GM18951 (cell line): Measurements from ENCODE around the gene ADSL.

Experiments used
- POLR2A ChIP-seq: IDR thresholded peaks from 4 replicates; pipeline ENCODE4 v1.6.1; 2011; ENCODE audit warnings: mild to moderate bottlenecking; ENCODE audit not compliant: insufficient read length, insufficient read depth; ENCODE audit errors: extremely low read depth
- in situ Hi-C: fragments of 300-500 bp; cut with MboI; formaldehyde crosslinking; loops from one replicate; pipeline ENCODE4 v1.12.0; 2022; ENCODE audit warnings: low sequenced_read_pairs, mixed read lengths, inconsistent platforms; ENCODE audit not compliant: unreplicated experiment

ADSL gene

DNA sequence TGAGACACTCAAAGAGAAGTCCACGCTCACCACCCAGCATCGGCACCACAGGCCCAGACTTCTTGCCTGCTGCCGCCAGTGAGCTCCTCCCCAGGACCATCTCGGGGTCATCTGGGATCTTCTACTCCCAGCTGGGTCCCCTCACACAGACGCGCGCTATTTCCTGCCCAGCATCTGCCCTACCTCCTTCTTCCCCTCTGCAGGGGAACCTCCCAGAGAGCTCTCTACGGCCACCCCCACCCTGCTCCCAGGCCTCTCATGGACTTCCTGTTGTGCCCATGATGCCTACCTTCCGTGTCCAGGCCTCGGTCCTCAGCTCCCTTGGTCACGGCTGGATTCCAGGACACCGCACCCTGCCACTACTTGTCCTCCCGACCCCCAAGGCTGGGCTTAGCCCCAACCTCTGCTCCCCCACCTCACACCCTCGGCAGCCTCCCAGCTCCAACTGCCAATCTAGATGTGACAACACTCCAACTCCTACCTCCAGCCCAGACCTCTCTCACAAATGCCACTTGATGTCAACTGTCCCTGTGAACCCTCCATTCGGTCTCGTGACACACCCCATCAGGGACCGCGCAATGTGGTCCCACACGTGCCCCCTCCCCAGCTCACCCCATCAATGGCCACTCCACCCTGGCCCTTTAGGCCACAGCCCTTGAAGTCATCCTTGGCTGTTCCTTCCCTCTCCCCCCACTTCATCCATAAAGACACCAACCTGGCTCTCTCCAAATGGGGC lies 69.4 kb downstream of the ADSL start:
- in situ Hi-C loops = no loop called here
- TF ChIP-seq POLR2A = peak; percentile 35

DNA sequence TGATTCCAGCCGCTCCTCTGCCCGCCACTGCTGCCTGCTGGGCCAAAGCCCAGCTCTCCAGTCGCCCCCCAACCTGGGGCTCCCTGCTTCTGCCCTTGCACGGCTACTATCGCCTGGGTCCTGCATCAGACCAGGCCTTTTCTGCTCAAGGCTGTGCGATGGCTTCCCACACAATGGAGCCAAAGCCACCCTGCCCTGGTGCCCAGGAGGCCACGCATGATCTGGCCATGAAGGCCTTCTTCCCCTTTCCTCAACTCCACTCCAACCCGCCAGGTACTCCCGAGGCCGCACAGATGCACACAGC lies 69.9 kb downstream of the ADSL start:
- in situ Hi-C loops = no loop called here

DNA sequence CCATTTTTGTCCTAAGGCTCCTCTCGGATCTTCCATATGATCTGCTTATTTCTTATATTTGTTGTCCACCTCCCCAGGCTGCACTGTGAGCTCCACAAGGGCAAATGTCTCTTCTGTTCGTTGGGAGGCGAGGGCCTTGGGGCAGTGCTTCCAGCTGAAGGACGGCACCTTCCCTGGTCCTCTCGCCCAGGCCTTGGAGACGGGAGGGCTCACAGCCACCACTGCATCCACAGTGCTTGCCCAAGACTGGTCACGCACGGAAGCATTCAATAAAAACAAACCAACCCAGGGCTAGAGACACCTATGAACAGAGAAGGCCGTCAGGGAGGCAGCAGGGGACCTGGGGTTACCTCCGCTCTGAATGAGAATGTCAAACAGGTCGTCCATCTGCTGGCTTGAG lies 70.3 kb downstream of the ADSL start:
- in situ Hi-C loops = no loop called here
- no peak for TF ChIP-seq POLR2A

More for the DNA sequence above, 69.9 kb downstream of the ADSL start:
- no peak for TF ChIP-seq POLR2A

DNA sequence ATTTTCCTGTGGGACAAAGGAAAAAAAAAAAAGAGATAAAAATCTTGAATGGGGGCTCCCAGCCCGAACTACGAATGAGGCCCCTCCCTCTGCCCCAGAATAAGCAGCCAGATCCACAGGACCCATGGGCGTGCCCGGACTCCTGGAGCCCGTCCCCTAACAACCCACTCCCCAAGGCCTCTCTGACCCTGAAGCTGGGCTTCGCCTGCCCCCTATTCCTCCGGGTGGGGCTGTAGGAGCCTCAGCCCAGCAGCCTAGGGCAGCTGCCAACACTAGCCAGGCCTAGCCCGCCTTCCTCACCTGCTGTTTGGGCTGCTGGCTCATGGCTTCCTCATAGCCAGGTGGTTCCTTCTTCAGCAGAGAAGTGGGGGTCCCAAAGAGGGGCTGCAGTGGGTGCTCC lies 70.7 kb downstream of the ADSL start:
- TF ChIP-seq POLR2A = no peak
- in situ Hi-C loops = no loop called here

DNA sequence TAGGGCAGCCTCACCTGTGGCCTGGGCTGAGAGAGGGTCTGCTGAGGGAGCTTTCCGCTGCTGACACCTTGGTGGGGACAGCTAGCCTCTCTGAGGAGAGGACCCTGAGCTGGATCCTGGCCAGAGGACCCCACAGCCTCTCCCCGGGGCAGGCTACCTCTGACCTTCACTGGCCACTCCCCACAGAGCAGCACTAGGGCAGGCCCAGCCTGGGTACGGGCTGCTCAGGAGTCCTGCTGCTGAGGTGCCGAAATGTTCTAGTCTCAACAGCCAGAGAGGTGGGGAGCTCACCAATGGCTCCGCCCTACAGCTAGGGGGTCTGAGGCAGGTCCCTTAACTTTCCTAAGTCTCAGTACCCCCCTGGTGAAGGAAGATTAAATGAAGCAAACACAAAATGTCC lies 71.6 kb downstream of the ADSL start:
- in situ Hi-C loops = no loop called here
- no peak for TF ChIP-seq POLR2A

DNA sequence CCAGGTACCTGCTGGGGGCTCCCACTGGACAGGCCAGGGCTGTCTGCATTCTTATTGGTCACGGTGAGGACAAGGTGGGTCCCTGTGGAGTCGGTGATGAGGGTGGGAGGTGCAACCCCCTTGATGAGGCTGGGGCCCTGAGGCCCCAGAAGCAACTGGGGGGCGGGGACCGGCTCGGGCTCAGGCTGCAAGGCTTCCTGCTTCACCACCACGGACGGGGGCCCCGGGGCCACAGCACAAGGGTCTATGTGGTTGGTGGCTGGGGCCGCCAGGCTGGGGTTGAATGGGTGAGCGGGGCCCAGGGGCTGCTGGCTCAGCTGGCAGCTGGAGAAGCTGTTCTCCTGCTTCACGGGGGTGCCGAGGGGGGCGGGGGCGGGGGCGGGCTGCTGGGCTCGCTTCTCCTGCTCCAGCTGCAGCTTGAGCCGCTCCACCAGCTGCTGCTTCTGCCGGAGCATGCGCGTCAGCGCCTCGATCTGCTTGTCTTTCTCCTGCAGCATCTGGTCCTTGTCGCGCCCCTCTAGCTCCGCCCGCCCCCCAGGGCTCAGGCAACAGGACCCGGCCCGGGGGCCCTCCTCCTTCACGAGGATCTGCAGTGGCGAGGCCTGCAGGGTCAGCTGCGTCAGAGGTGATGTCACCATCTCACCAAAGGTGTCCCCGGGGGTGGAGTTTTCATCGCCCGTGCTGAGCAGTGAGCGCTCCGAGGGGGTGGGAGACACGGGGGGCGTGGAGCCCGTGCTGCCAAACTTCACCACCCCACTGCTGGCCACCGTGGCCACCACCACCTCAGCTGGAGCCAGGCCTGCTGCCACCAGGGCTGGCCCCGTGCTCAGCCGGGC lies 72.3 kb downstream of the ADSL start:
- in situ Hi-C loops = no loop called here

DNA sequence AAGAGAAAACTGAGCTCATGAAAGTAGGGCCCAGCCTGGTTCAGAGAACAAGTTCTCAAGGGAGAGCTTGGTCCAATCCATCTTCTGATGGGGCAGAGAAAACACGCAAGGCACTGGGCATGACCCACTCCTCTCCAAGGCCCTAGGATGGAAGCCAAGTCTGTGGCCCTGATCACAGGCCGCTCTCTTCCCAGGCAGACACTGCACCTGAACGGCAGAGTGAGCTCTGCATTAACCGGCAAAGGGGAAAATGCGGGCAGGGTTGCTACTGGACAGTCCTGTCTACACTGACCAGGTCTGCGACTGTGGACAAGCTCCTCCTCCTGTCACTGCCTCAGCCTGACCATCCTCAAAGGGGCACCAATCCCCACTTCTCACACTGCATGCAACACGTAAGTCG lies 73.4 kb downstream of the ADSL start:
- no peak for TF ChIP-seq POLR2A
- in situ Hi-C loops = no loop called here

More for the DNA sequence above, 72.3 kb downstream of the ADSL start:
- no peak for TF ChIP-seq POLR2A

DNA sequence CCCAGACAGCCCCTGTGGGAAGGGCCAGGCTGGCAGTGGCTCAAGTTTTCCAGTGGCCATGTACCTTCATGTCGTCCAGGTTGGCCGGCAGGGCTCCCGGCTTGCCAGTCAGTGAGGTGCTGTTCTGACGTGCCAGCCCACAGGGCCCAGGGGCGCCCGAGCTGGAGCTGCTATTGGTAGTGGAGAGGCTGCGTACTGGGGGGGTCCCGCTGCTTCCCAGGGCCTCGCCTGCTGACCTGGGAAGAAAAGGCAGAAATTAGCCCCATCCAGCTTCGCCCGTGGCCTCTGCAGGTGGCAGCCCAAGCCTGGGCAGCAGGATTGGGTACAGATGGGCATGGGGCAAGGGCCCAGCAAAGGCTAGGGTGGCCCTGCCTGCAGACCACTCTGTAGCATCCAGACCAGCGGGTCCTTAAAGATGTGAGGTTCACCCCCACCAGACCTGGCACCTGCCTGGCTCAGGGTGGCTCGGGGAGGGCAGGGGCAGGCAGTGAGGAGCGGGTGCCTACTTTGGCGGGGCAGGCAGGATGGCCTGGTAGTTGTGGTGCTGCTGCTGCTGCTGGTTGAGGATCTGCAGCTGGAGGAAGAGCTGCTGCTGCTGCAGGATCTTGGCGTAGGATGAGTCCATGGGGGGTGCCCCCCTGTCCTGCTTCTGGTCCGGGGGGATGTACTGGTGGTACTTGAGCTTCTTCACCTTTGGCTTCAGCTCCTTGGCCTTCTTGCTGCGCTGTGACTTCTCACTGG lies 74.2 kb downstream of the ADSL start:
- in situ Hi-C loops = no loop called here
- no peak for TF ChIP-seq POLR2A

DNA sequence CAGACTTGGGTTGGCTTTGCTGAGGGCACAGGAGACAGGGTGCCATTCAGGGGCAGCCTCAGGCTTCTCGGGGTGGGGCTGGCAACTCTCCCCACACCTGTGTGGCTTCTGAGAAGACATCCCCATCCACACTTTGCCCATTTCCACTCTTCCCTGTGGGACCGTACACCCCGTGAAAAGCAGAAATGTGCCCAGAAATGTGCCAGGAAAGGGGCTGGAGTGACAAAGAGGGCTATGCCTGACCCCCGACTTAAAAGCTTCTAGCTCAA lies 74.7 kb downstream of the ADSL start:
- in situ Hi-C loops = no loop called here
- no peak for TF ChIP-seq POLR2A

DNA sequence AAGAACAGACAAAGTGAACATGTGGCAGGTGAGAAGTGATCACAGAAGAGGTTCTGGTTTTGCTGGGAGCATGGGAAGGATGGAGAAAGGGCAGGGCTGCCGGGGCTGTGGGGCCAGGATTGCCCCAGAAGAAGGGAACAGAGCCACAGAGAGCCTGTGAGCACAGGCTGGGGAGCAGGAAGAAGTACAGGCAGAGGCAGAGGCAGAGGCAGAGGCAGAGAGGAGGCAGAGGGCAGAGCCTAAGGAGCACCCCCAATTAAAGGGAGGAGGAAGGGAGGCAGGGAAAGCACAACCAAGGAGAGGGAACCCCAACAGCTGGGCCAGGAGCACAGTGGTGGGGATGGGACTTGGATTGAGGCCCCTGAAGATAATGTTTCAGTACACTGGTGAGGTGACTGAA lies 75.6 kb downstream of the ADSL start:
- TF ChIP-seq POLR2A = no peak
- in situ Hi-C loops = no loop called here

DNA sequence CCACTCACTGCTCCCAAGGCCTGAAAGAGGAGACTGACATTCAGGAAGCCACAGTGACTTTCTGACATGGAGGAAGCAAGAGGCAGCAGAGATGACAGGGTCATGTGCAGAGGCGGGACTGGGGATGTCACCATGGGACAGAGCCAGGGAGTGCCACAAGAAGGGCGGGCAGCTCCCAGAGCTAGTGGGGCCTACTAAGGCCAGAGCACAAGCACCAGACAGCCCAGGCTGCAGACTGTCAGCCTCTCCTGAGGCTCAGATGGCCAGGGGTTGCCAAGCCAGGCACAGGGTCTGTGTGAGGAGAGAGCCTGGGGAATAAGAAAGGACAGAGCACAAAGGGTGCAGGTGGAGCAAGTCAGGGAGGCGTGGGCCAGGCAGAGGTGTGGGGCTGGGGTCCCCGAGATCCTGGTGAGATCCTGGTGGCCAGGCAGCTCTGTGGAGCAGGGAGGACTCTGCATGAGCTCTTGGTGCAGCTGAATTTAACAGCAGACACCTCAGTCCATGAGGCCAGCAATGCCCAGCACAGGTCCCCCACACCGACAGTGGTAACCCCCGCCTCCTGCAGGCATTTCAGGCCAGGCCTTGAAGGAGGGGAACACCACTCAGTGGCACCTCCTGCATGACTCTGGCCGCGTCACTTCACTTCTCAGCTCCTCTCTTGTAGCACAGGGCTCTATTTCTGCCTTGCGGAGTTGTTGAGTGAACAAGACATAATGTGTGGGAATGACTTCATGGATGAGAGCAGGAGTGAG lies 76.4 kb downstream of the ADSL start:
- in situ Hi-C loops = no loop called here
- TF ChIP-seq POLR2A = no peak

DNA sequence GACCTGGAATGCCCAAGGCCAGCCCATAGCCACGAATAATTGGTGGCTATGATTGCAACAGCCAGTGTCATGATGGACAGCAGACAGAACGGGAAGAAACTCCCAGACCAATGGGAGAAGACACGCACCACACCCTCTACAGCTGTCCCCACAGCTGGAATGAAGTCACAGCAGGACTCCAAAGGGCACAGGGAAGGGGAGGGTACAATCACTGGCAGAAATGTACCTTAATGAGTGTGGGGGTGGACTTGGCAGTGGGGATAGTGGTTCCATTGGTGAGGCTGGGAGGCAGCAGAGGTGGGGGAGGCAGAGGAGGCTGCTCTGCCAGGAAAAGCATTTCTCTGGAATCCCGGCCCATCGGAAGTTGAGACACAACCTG lies 77.0 kb downstream of the ADSL start:
- in situ Hi-C loops = no loop called here
- no peak for TF ChIP-seq POLR2A

DNA sequence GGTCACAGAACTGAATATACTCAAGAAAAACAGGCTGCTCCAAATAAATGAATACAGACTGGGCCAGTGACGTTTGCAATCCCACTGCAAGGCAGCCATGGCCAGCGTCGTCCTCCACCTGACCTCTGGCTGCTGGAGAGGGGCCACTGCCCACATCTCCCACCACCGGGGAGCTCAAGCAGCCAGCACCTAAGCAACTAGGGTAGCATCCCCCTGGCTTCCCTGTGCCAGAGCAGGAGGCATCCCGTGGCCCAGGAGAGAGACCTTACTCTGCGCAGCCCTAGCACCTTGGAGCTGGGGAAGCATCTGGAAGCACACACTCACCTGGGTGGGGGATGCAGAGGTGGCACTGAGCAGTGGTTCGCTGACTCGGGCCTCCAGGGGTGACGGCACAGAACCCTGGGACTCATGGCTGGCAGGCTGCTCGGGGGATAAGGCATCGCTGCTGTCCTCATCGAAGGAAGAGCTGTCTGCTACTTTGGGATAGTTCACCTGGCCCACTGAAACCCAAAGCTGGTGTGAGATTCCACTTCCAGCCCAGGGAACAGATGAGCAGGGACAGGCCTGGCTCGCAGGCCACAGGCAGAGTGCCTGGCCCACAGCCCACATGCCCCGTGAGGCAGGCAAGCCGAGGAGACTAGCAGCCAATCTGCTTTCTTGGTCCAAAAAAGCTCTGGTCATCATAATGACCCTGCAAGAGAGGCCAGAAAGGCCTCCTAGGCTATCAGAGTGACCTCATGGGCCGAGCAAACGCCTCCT lies 77.8 kb downstream of the ADSL start:
- in situ Hi-C loops = no loop called here
- no peak for TF ChIP-seq POLR2A

DNA sequence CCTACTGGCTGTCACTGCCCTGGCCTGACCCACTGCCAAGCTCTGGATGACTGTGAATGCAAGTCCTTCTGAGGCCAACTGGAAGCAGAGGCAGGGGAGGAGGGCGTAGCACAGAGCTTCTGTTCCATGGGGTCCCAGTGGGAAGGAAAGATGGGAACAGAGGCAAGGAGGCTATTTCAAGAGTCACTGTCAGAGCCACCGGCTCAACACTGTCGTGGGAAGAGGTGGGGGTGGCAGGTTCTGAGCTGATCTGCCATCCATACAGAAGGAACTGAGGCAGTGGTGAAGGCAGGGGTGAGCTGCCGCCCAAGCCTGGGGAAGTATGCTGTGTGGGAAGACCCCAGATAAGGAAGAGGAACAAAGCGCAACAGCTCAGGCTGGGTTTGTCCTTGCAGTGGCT lies 78.8 kb downstream of the ADSL start:
- in situ Hi-C loops = loop anchor here (25.0 kb wide), 1 partner anchor 212 kb away; the partner anchor contains the start of gene MRTFA
- peak; percentile 11 for TF ChIP-seq POLR2A
